Liver (tissue), 9 donors: Measurements from ENCODE around the gene SLIT3. TPM values are rescaled to one million over a fixed set of nuclear protein-coding genes. Genes with fewer than 3 reads are reported as not detected.

Experiments
- DNase-seq: peaks from one replicate; pipeline ENCODE4 v3.0.0-alpha.2; 2017; ENCODE audit warnings: low spot score
- H3K27ac ChIP-seq, 2 donors: one replicate each; pipeline ENCODE4 v1.7.0; 2013; ENCODE audit warnings: inconsistent platforms in 2 of 2, low read length in 2 of 2, control low read depth in 1 of 2, low read depth in 1 of 2, mild to moderate bottlenecking in 1 of 2
- H3K27me3 ChIP-seq, 4 donors: one replicate each; pipeline versions ENCODE4 v1.6.1 to v1.7.0; 2013; ENCODE audit warnings: low read length in 3 of 4, inconsistent platforms in 1 of 4, mild to moderate bottlenecking in 1 of 4, moderate library complexity in 1 of 4; ENCODE audit not compliant: control insufficient read depth in 4 of 4, insufficient read depth in 4 of 4
- H3K36me3 ChIP-seq, 4 donors: one replicate each; pipeline versions ENCODE4 v1.6.1 to v1.7.0; 2013; ENCODE audit warnings: low read length in 3 of 4, mild to moderate bottlenecking in 3 of 4, low read depth in 1 of 4, moderate library complexity in 1 of 4; ENCODE audit not compliant: control insufficient read depth in 4 of 4, insufficient read depth in 3 of 4
- H3K4me1 ChIP-seq, 4 donors: one replicate each; pipeline versions ENCODE4 v1.6.1 to v1.7.0; 2013; ENCODE audit warnings: low read length in 3 of 4, mild to moderate bottlenecking in 3 of 4, moderate library complexity in 1 of 4; ENCODE audit not compliant: control insufficient read depth in 4 of 4, insufficient read depth in 4 of 4
- H3K4me3 ChIP-seq, 3 donors: one replicate each; pipeline versions ENCODE4 v1.6.1 to v1.7.0; 2013; ENCODE audit warnings: low read length in 3 of 3, control low read depth in 1 of 3, low read depth in 1 of 3, mild to moderate bottlenecking in 1 of 3
- H3K9ac ChIP-seq, 2 donors: one replicate each; pipeline ENCODE4 v1.7.0; 2013; ENCODE audit warnings: low read length in 2 of 2, mild to moderate bottlenecking in 2 of 2, moderate library complexity in 2 of 2, control low read depth in 1 of 2, low read depth in 1 of 2
- H3K9me3 ChIP-seq, 4 donors: one replicate each; pipeline versions ENCODE4 v1.6.1 to v1.7.0; 2013; ENCODE audit warnings: low read length in 3 of 4; ENCODE audit not compliant: control insufficient read depth in 4 of 4
- EGR1 ChIP-seq, 2 donors: IDR thresholded peaks; 2 replicates each; pipeline ENCODE4 v1.6.1; 2016 to 2018; ENCODE audit warnings: antibody characterized with exemption in 2 of 2, low read depth in 2 of 2
- FOXA1 ChIP-seq: IDR thresholded peaks from 2 replicates; pipeline ENCODE4 v1.6.1; 2016; ENCODE audit warnings: antibody characterized with exemption
- FOXA2 ChIP-seq: IDR thresholded peaks from 2 replicates; pipeline ENCODE4 v1.6.1; 2016; ENCODE audit warnings: antibody characterized with exemption
- GABPA ChIP-seq, 2 donors: IDR thresholded peaks in 1 of 2; conservative IDR thresholded peaks in 1 of 2; 2 replicates each; pipeline ENCODE4 v1.6.1; 2016; ENCODE audit warnings: antibody characterized with exemption in 2 of 2, mild to moderate bottlenecking in 1 of 2, moderate library complexity in 1 of 2
- HNF4A ChIP-seq, 2 donors: conservative IDR thresholded peaks; 2 replicates each; pipeline ENCODE4 v1.6.1; 2016; ENCODE audit warnings: antibody characterized with exemption in 2 of 2, mild to moderate bottlenecking in 2 of 2
- HNF4G ChIP-seq: IDR thresholded peaks from 2 replicates; pipeline ENCODE4 v1.6.1; 2016; ENCODE audit warnings: antibody characterized with exemption
- JUND ChIP-seq, 2 donors: IDR thresholded peaks; 2 replicates each; pipeline ENCODE4 v1.6.1; 2016; ENCODE audit warnings: antibody characterized with exemption in 2 of 2
- MAX ChIP-seq: IDR thresholded peaks from 2 replicates; pipeline ENCODE4 v1.6.1; 2016; ENCODE audit warnings: antibody characterized with exemption
- RAD21 ChIP-seq, 2 donors: IDR thresholded peaks; 2 replicates each; pipeline ENCODE4 v1.6.1; 2016; ENCODE audit warnings: antibody characterized with exemption in 2 of 2, mild to moderate bottlenecking in 2 of 2
- RXRA ChIP-seq, 2 donors: IDR thresholded peaks; 2 replicates each; pipeline ENCODE4 v1.6.1; 2017 to 2018; ENCODE audit warnings: antibody characterized with exemption in 2 of 2, mild to moderate bottlenecking in 1 of 2
- SP1 ChIP-seq: IDR thresholded peaks from 2 replicates; pipeline ENCODE4 v1.6.1; 2018; ENCODE audit warnings: antibody characterized with exemption, mild to moderate bottlenecking
- TAF1 ChIP-seq: conservative IDR thresholded peaks from 2 replicates; pipeline ENCODE4 v1.6.1; 2016; ENCODE audit warnings: antibody characterized with exemption, mild to moderate bottlenecking
- YY1 ChIP-seq: IDR thresholded peaks from 2 replicates; pipeline ENCODE4 v1.6.1; 2016; ENCODE audit warnings: antibody characterized with exemption, mild to moderate bottlenecking
- ZBTB33 ChIP-seq: IDR thresholded peaks from 2 replicates; pipeline ENCODE4 v1.6.1; 2016; ENCODE audit warnings: antibody characterized with exemption
- WGBS: extraction: QIAGEN DNeasy Blood & Tissue Kit; methylation state at CpG from one replicate; pipeline ENCODE4 v1.1.7; 2013; 5-methylcytosine and 5-hydroxymethylcytosine counted together
- polyA plus RNA-seq, 2 donors: library from polyadenylated mRNA; stranded (reverse) in 1 of 2; unstranded in 1 of 2; fragments of 200-250 nt in 1 of 2; fragments of >200 nt in 1 of 2; fragmentation: Nextera tagmentation in 1 of 2; extraction: Ambion mirVana in 1 of 2; gene quantifications; one replicate each; pipeline versions ENCODE4 v1.2.1 to v1.2.3, GENCODE V29; 2013 to 2015
- total RNA-seq, 2 donors: library from RNA; depleted of rRNA; stranded (reverse); fragments of >200 nt; gene quantifications; one replicate each; pipeline ENCODE4 v1.2.3, GENCODE V29; 2014
- TF ChIP-seq, protein P1 (sequence below): fragments of 150-350 bp; IDR thresholded peaks from 2 replicates; pipeline ENCODE4 v1.5.1; 2017; ENCODE audit warnings: improper control_type of control experiment, low read depth, low read length; ENCODE audit not compliant: missing input control
- TF ChIP-seq, protein P2 (sequence below): IDR thresholded peaks from 2 replicates; pipeline ENCODE4 v1.6.1; 2016; ENCODE audit warnings: antibody characterized with exemption, mild to moderate bottlenecking
- TF ChIP-seq, protein P3 (sequence below): IDR thresholded peaks from 2 replicates; pipeline ENCODE4 v1.6.1; 2016; ENCODE audit warnings: antibody characterized with exemption
- donor health status: healthy.
- donor health status: healthy.
- donor health status: healthy.
- donor health status: healthy.
- donor health status: healthy.

The SLIT3 gene
- total and polyA plus RNA-seq, 4 donors: 0.61 to 1.3 (median 0.91) TPM

GRCh38 chr5:168931638-168932345 is 369.1 kb downstream of the SLIT3 start:
- H3K4me1 ChIP-seq: no peaks in the 10 kb centered on the region
- no peak for DNase-seq
- 81% methylated on average over 8 of the region's 8 CpGs for WGBS
- no peaks in the 10 kb centered on the region for H3K9me3 ChIP-seq
- H3K4me3 ChIP-seq: no peak overlapping the region
- H3K27ac ChIP-seq: no peak overlapping the region
- H3K9ac ChIP-seq: no peak overlapping the region
- no peak for TF ChIP-seq TAF1
- TF ChIP-seq, protein P1, sequence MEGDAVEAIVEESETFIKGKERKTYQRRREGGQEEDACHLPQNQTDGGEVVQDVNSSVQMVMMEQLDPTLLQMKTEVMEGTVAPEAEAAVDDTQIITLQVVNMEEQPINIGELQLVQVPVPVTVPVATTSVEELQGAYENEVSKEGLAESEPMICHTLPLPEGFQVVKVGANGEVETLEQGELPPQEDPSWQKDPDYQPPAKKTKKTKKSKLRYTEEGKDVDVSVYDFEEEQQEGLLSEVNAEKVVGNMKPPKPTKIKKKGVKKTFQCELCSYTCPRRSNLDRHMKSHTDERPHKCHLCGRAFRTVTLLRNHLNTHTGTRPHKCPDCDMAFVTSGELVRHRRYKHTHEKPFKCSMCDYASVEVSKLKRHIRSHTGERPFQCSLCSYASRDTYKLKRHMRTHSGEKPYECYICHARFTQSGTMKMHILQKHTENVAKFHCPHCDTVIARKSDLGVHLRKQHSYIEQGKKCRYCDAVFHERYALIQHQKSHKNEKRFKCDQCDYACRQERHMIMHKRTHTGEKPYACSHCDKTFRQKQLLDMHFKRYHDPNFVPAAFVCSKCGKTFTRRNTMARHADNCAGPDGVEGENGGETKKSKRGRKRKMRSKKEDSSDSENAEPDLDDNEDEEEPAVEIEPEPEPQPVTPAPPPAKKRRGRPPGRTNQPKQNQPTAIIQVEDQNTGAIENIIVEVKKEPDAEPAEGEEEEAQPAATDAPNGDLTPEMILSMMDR: no peak
- TF ChIP-seq JUND (IDR thresholded peaks at IDR 0.05): no peak
- TF ChIP-seq EGR1 (IDR thresholded peaks at IDR 0.05; ENCODE audit: low read depth in 2 of 2): no peak
- peaks cover 0 to 4% (median 0%) of the 10 kb centered on the region in 4 donors for H3K27me3 ChIP-seq
- no peaks in the 10 kb centered on the region for H3K36me3 ChIP-seq

GRCh38 chr5:168929656-168930055 is 371.3 kb downstream of the SLIT3 start:
- Histone ChIP-seq H3K9me3 (no peaks in the 10 kb centered on the region), H3K36me3 (no peaks in the 10 kb centered on the region), H3K27me3 (peaks cover 0 to 4% (median 1%) of the 10 kb centered on the region in 4 donors), H3K4me1 (no peaks in the 10 kb centered on the region), H3K27ac (no peak overlapping the region), H3K9ac (no peak overlapping the region), H3K4me3 (no peak overlapping the region)
- DNase-seq: no peak
- 79% methylated on average over 7 of the region's 7 CpGs for WGBS
- TF ChIP-seq HNF4G (no peak), GABPA (IDR thresholded peaks at IDR 0.05 in 1 of 2, conservative IDR thresholded peaks at IDR 0.05 in 1 of 2) (no peak), YY1 (no peak), EGR1 (IDR thresholded peaks at IDR 0.05; ENCODE audit: low read depth in 2 of 2) (no peak), RAD21 (IDR thresholded peaks at IDR 0.05) (no peak), MAX (no peak), ZBTB33 (no peak), TAF1 (no peak), FOXA2 (no peak), SP1 (no peak), RXRA (IDR thresholded peaks at IDR 0.05) (no peak), FOXA1 (no peak), HNF4A (conservative IDR thresholded peaks at IDR 0.05) (no peak), JUND (IDR thresholded peaks at IDR 0.05) (no peak)
- TF ChIP-seq, protein P2, sequence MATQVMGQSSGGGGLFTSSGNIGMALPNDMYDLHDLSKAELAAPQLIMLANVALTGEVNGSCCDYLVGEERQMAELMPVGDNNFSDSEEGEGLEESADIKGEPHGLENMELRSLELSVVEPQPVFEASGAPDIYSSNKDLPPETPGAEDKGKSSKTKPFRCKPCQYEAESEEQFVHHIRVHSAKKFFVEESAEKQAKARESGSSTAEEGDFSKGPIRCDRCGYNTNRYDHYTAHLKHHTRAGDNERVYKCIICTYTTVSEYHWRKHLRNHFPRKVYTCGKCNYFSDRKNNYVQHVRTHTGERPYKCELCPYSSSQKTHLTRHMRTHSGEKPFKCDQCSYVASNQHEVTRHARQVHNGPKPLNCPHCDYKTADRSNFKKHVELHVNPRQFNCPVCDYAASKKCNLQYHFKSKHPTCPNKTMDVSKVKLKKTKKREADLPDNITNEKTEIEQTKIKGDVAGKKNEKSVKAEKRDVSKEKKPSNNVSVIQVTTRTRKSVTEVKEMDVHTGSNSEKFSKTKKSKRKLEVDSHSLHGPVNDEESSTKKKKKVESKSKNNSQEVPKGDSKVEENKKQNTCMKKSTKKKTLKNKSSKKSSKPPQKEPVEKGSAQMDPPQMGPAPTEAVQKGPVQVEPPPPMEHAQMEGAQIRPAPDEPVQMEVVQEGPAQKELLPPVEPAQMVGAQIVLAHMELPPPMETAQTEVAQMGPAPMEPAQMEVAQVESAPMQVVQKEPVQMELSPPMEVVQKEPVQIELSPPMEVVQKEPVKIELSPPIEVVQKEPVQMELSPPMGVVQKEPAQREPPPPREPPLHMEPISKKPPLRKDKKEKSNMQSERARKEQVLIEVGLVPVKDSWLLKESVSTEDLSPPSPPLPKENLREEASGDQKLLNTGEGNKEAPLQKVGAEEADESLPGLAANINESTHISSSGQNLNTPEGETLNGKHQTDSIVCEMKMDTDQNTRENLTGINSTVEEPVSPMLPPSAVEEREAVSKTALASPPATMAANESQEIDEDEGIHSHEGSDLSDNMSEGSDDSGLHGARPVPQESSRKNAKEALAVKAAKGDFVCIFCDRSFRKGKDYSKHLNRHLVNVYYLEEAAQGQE: no peak
- TF ChIP-seq, protein P3, sequence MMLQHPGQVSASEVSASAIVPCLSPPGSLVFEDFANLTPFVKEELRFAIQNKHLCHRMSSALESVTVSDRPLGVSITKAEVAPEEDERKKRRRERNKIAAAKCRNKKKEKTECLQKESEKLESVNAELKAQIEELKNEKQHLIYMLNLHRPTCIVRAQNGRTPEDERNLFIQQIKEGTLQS: no peak
- TF ChIP-seq, protein P1: no peak
